ENCODE measurements around the gene BBS5. TPM values are rescaled to one million over a fixed set of nuclear protein-coding genes. Genes with fewer than 3 reads are reported as not detected.
A peak's percentile ranks its signal among the peaks of the same experiment; 100 is the strongest.
"Not testable (repeated sequence)": the region's sequence is repeated elsewhere in the genome, so short reads cannot be mapped to it uniquely, and the experiment has no call there.

BBS5 gene
- total RNA-seq, 1 donor from 2014 or later, result 8.4 TPM

- H3K9me3 ChIP-seq (replicated peaks), result peaks cover 5% of the 10 kb centered on the region
- no peak overlapping the region for H3K27ac ChIP-seq (replicated peaks)
- TF ChIP-seq, protein P1, sequence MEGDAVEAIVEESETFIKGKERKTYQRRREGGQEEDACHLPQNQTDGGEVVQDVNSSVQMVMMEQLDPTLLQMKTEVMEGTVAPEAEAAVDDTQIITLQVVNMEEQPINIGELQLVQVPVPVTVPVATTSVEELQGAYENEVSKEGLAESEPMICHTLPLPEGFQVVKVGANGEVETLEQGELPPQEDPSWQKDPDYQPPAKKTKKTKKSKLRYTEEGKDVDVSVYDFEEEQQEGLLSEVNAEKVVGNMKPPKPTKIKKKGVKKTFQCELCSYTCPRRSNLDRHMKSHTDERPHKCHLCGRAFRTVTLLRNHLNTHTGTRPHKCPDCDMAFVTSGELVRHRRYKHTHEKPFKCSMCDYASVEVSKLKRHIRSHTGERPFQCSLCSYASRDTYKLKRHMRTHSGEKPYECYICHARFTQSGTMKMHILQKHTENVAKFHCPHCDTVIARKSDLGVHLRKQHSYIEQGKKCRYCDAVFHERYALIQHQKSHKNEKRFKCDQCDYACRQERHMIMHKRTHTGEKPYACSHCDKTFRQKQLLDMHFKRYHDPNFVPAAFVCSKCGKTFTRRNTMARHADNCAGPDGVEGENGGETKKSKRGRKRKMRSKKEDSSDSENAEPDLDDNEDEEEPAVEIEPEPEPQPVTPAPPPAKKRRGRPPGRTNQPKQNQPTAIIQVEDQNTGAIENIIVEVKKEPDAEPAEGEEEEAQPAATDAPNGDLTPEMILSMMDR (IDR thresholded peaks at IDR 0.05; ENCODE audit: borderline replicate concordance), result no peak
- intact Hi-C loops (cut with micrococcal nuclease), result no loop called here
- H3K27me3 ChIP-seq (ENCODE audit: low read depth), result peaks cover 16% of the 10 kb centered on the region
- no peak for DNase-seq
- H3K4me3 ChIP-seq, result no peak overlapping the region
- H3K4me1 ChIP-seq, result no peaks in the 10 kb centered on the region
- H3K36me3 ChIP-seq, result no peaks in the 10 kb centered on the region
Observed at GRCh38 chr2:169448316-169448715, 31.0 kb upstream of the BBS5 start.

DNA sequence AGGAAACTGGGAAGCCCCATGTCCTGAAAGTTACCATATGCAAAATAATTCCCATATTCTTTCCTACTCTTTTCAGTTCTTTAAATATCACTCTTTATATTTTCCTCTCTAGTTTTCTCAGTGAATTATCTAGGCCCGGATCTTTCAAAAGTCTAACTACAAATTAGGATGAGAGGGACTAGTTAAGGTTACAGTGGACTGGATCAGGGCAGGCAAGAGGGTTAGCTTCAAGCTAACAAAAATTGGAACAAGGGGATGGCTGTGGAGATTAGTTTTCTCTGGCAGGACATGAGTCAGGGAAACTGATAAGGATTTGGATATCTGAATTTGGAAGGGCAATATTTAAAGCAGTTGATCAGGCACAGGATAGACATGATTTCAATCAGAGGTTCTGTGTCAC, 30.4 kb upstream of the BBS5 start:
- Histone ChIP-seq H3K27ac (replicated peaks) (no peak overlapping the region), H3K9me3 (replicated peaks) (peaks cover 5% of the 10 kb centered on the region), H3K27me3 (ENCODE audit: low read depth) (peaks cover 12% of the 10 kb centered on the region), H3K4me1 (no peaks in the 10 kb centered on the region), H3K36me3 (no peaks in the 10 kb centered on the region), H3K4me3 (no peak overlapping the region)
- DNase-seq, result no peak
- TF ChIP-seq, protein P1 (IDR thresholded peaks at IDR 0.05; ENCODE audit: borderline replicate concordance), result no peak
- intact Hi-C loops (cut with micrococcal nuclease), result no loop called here

DNA sequence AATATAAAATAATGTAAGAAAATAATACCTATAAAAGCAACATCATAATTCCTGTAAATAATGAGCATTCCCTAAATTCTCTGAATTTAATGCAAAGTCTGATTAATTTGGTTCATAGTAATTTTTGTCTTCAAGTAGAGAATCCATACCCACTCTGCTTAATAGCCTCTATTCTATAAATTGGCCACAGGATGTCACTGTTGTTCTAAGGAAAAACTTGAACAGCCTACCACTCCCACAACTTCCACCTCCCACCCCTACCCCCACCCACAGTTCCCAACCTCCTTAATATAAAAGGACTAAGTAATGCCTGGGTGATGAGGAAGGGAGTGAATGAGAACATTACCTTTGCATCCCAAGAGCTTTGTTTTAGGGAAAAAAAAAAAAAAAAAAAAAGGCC, 27.2 kb upstream of the BBS5 start:
- Histone ChIP-seq H3K36me3 (no peaks in the 10 kb centered on the region), H3K27ac (replicated peaks) (no peak overlapping the region), H3K4me1 (no peaks in the 10 kb centered on the region), H3K9me3 (replicated peaks) (no peaks in the 10 kb centered on the region), H3K27me3 (ENCODE audit: low read depth) (peaks cover 12% of the 10 kb centered on the region), H3K4me3 (no peak overlapping the region)
- TF ChIP-seq, protein P1 (IDR thresholded peaks at IDR 0.05; ENCODE audit: borderline replicate concordance), result peak; percentile 57
- intact Hi-C loops (cut with micrococcal nuclease), result no loop called here
- DNase-seq, result no peak

DNA sequence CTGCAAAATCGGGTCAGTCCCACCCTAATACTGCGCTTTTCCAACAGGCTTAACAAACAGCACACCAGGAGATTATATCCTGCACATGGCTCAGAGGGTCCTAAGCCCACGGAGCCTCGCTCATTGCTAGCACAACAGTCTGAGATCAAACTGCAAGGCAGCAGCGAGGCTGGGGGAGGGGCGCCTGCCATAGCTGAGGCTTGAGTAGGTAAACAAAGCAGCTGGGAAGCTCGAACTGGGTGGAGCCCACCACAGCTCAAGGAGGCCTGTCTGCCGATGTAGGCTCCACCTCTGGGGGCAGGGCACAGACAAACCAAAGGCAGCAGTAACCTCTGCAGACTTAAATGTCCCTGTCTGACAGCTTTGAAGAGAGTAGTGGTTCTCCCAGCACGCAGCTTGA, 26.2 kb upstream of the BBS5 start:
- DNase-seq; H3K4me3 ChIP-seq; H3K36me3 ChIP-seq; H3K27ac ChIP-seq (replicated peaks); H3K4me1 ChIP-seq; intact Hi-C loops (cut with micrococcal nuclease); H3K9me3 ChIP-seq (replicated peaks): not testable (repeated sequence)
- H3K27me3 ChIP-seq (ENCODE audit: low read depth), result peaks cover 12% of the 10 kb centered on the region

- no peak for DNase-seq
- H3K4me1 ChIP-seq, result no peaks in the 10 kb centered on the region
- H3K9me3 ChIP-seq (replicated peaks), result no peaks in the 10 kb centered on the region
- H3K4me3 ChIP-seq, result no peak overlapping the region
- H3K36me3 ChIP-seq, result no peaks in the 10 kb centered on the region
- intact Hi-C loops (cut with micrococcal nuclease), result no loop called here
- H3K27ac ChIP-seq (replicated peaks), result no peak overlapping the region
- TF ChIP-seq, protein P1 (IDR thresholded peaks at IDR 0.05; ENCODE audit: borderline replicate concordance), result no peak
- no peaks in the 10 kb centered on the region for H3K27me3 ChIP-seq (ENCODE audit: low read depth)
Observed at GRCh38 chr2:169461143-169461542, 18.2 kb upstream of the BBS5 start.

- no peaks in the 10 kb centered on the region for H3K9me3 ChIP-seq (replicated peaks)
- DNase-seq, result no peak
- H3K27ac ChIP-seq (replicated peaks), result no peak overlapping the region
- no peaks in the 10 kb centered on the region for H3K36me3 ChIP-seq
- H3K27me3 ChIP-seq (ENCODE audit: low read depth), result no peaks in the 10 kb centered on the region
- TF ChIP-seq, protein P1 (IDR thresholded peaks at IDR 0.05; ENCODE audit: borderline replicate concordance), result no peak
- intact Hi-C loops (cut with micrococcal nuclease), result no loop called here
- H3K4me1 ChIP-seq, result no peaks in the 10 kb centered on the region
- no peak overlapping the region for H3K4me3 ChIP-seq
Observed at GRCh38 chr2:169462896-169463695, 16.2 kb upstream of the BBS5 start.
